ENCODE data around the gene ANO1. TPM values are rescaled to one million over a fixed set of nuclear protein-coding genes. Genes with fewer than 3 reads are reported as not detected.

ANO1 gene
- total RNA-seq, 4 donors from 2014 or later: 25.3 to 107 (median 48.8) TPM

DNA sequence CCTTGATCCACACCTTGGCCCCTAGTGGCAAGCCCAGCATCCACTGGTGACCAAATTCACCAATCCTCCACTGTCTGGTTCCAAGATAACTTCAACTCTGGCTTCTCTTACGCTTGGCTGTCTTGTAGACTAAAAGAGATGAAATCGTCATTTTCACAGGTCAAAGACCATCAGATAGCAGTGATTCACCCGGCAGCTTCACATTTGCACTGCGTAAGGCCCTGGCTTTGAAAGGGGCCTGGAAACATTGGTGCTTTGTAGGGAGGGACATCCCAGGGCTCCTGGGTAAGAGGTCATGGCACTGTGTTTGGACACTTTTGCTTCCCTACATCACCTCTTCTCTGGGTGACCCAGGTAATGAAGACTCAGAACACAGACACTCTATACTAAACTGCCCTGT, 94.9 kb downstream of the ANO1 start:
- no peak overlapping the region for H3K27ac ChIP-seq (replicated peaks in 1 of 4)
- 75% methylated on average over 4 of the region's 4 CpGs for WGBS
- peaks cover 0 to under 1% (median 0%) of the 10 kb centered on the region in 4 donors for H3K36me3 ChIP-seq
- intact Hi-C loops (cut with DNase I): no loop called here
- TF ChIP-seq POLR2AphosphoS5 (IDR thresholded peaks at IDR 0.05) (no peak), POLR2A (IDR thresholded peaks at IDR 0.05; ENCODE audit: low read depth) (no peak), EP300 (IDR thresholded peaks at IDR 0.05) (no peak)
- TF ChIP-seq, protein P1, sequence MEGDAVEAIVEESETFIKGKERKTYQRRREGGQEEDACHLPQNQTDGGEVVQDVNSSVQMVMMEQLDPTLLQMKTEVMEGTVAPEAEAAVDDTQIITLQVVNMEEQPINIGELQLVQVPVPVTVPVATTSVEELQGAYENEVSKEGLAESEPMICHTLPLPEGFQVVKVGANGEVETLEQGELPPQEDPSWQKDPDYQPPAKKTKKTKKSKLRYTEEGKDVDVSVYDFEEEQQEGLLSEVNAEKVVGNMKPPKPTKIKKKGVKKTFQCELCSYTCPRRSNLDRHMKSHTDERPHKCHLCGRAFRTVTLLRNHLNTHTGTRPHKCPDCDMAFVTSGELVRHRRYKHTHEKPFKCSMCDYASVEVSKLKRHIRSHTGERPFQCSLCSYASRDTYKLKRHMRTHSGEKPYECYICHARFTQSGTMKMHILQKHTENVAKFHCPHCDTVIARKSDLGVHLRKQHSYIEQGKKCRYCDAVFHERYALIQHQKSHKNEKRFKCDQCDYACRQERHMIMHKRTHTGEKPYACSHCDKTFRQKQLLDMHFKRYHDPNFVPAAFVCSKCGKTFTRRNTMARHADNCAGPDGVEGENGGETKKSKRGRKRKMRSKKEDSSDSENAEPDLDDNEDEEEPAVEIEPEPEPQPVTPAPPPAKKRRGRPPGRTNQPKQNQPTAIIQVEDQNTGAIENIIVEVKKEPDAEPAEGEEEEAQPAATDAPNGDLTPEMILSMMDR (IDR thresholded peaks at IDR 0.05): no peak
- no peaks in the 10 kb centered on the region for H3K4me1 ChIP-seq
- H3K4me3 ChIP-seq: no peak overlapping the region
- no peak for DNase-seq (ENCODE audit: extremely low spot score)
- H3K9me3 ChIP-seq: no peaks in the 10 kb centered on the region
- H3K27me3 ChIP-seq: peaks cover 0 to 20% (median 1%) of the 10 kb centered on the region in 4 donors

DNA sequence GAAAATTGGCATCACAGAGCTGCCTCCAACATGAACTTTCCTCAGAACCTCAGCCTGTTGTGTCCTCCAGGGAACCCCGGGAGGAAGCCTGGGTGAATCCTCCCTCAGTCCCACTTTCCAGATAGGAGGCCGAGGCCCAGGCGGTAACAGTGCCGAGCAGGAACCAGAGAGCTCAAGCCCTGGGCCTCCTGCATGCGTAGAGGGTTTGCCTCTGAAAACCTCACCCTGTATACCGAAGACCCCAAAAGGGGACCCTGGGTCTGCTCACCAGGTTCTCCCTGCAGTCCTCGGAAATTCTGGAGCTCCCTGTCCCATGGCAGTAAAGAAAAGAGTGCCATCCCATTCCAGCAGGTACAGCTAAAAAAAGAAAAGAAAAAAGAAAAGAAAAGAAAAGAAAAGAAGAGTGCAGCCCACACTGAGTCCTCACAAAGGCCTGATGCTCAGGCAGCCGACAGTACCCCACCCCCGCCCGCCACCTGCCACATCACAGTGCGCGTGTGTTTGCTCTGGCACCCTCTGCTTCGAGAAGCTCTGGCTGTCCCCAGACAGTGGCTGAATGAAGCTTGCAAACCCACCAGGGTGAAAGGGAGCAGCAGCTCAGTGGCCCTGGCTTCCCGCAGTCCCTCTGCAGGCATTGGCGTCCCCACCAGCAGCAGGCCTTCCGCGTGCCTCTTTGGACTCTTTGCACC, 96.6 kb downstream of the ANO1 start:
- no peaks in the 10 kb centered on the region for H3K9me3 ChIP-seq
- no peak overlapping the region for H3K27ac ChIP-seq (replicated peaks in 1 of 4)
- H3K4me1 ChIP-seq: no peaks in the 10 kb centered on the region
- no peak overlapping the region for H3K4me3 ChIP-seq
- TF ChIP-seq, protein P1 (IDR thresholded peaks at IDR 0.05): no peak
- no peak for TF ChIP-seq POLR2A (IDR thresholded peaks at IDR 0.05; ENCODE audit: low read depth)
- no peak for TF ChIP-seq POLR2AphosphoS5 (IDR thresholded peaks at IDR 0.05)
- no peak for TF ChIP-seq EP300 (IDR thresholded peaks at IDR 0.05)
- H3K27me3 ChIP-seq: peaks cover 0 to 4% (median 0%) of the 10 kb centered on the region in 4 donors
- DNase-seq (ENCODE audit: extremely low spot score): no peak
- intact Hi-C loops (cut with DNase I): no loop called here
- no peaks in the 10 kb centered on the region for H3K36me3 ChIP-seq
- 88% methylated on average over 17 of the region's 17 CpGs for WGBS

DNA sequence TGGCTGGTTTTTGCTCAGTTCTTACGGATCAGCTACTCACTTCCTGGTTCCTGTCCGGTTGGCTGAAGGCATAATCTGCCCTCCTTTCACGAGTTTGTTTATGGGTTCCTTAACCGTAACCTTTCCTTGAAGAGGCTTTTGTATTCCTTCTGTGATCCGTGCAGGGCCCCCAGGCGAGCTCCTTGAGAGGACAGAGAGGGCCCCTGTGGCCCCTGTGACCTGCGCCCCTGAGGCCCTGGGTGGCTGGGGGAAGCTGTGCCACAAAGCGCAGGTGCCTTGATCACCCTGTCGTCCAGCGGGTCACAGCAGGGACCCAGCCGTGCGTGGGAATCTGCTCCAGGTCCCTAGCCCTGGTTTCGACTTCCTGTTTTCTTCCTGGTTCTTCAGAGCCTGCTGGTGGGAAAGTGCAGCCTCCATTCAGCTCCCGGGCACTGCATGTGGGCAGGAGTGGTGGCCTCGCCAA, 97.2 kb downstream of the ANO1 start:
- intact Hi-C loops (cut with DNase I): no loop called here
- Histone ChIP-seq H3K27me3 (no peaks in the 10 kb centered on the region), H3K36me3 (no peaks in the 10 kb centered on the region), H3K27ac (replicated peaks in 1 of 4) (no peak overlapping the region), H3K9me3 (no peaks in the 10 kb centered on the region), H3K4me3 (no peak overlapping the region), H3K4me1 (no peaks in the 10 kb centered on the region)
- no peak for DNase-seq (ENCODE audit: extremely low spot score)
- 87% methylated on average over 10 of the region's 15 CpGs for WGBS
- TF ChIP-seq POLR2A (IDR thresholded peaks at IDR 0.05; ENCODE audit: low read depth) (no peak), EP300 (IDR thresholded peaks at IDR 0.05) (no peak), POLR2AphosphoS5 (IDR thresholded peaks at IDR 0.05) (no peak)
- TF ChIP-seq, protein P1 (IDR thresholded peaks at IDR 0.05): no peak

DNA sequence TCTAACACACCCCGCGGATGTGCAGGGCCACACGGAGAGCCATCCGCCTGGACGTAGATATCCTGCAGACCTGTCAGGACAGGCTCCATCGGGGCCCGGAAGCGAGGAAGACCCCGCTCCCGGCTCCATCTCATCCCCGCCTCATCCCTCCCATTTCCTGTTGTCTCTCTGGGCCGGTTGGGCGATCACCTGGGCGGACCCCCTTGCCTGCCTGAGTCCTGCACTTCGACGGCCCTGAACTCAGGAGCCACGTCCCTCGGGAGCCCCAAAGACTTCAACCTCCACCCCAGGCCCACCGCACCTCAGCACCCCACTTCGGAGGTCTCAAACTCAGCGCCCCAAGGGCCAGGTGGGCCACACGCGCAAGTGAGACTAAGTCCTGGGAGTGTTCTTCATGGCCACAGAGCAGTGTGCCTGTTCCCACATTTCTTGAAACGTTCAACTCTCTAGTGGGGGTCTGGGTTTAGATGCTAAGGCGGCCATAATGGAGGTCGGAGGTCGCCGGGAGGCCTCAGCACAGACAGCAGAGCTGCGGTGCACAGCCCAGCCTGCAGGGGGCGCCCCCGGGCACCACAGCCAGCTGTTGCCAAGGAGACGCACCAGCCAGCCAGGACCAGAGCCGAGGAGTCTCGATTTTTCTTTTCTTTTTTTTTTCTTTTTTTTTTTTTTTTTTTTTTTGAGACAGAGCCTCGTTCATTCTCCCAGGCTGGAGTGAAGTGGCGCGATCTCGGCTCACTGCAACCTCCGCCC, 99.0 kb downstream of the ANO1 start:
- 88% methylated on average over 33 of the region's 39 CpGs for WGBS
- no peaks in the 10 kb centered on the region for H3K4me1 ChIP-seq
- no peak overlapping the region for H3K4me3 ChIP-seq
- H3K9me3 ChIP-seq: no peaks in the 10 kb centered on the region
- H3K27ac ChIP-seq (replicated peaks in 1 of 4): no peak overlapping the region
- DNase-seq (ENCODE audit: extremely low spot score): no peak
- no peaks in the 10 kb centered on the region for H3K36me3 ChIP-seq
- intact Hi-C loops (cut with DNase I): no loop called here
- peaks cover 0 to 6% (median 0%) of the 10 kb centered on the region in 4 donors for H3K27me3 ChIP-seq
- TF ChIP-seq, protein P1 (IDR thresholded peaks at IDR 0.05): peak in 1 of 3 experiments; percentile 41
- TF ChIP-seq EP300 (IDR thresholded peaks at IDR 0.05): no peak

Measured in esophagus muscularis mucosa (tissue), 4 donors.